Caki2 (cell line): ENCODE measurements around the gene RNF130. TPM values are rescaled to one million over a fixed set of nuclear protein-coding genes. Genes with fewer than 3 reads are reported as not detected.
A peak's percentile ranks its signal among the peaks of the same experiment; 100 is the strongest.

Experiments used
- DNase-seq: peaks from one replicate; pipeline ENCODE4 v3.0.0-alpha.2; 2015; ENCODE audit warnings: low read depth
- in situ Hi-C: cut with HindIII; loops from 2 replicates; pipeline ENCODE4 v1.10.0; 2016; ENCODE audit warnings: low sequenced_read_pairs, low pct_unique_long_range_greater_than_20kb, mixed read lengths
- total RNA-seq: library from RNA; depleted of rRNA; stranded (reverse); fragments of >200 nt; shearing (Covaris generic); gene quantifications from 2 replicates; pipeline ENCODE4 v1.2.3, GENCODE V29; 2014; ENCODE audit warnings: low replicate concordance; rRNA removed

The RNF130 gene
- total RNA-seq, 1 experiment from 2014 or later: 45.2 TPM

- DNase-seq: no peak
- in situ Hi-C loops: no loop called here
Measured at GRCh38 chr5:179918742-179919486, 152.6 kb downstream of the RNF130 start.

- in situ Hi-C loops: no loop called here
Measured at GRCh38 chr5:179916523-179916922, 155.0 kb downstream of the RNF130 start.

GRCh38 chr5:179915406-179915935 is 156.1 kb downstream of the RNF130 start:
- DNase-seq: no peak
- in situ Hi-C loops: no loop called here

More at GRCh38 chr5:179916523-179916922, 155.0 kb downstream of the RNF130 start:
- no peak for DNase-seq

- in situ Hi-C loops: no loop called here
- DNase-seq: peak; percentile 27
Measured at GRCh38 chr5:179914032-179914755, 157.4 kb downstream of the RNF130 start.

- in situ Hi-C loops: no loop called here
- DNase-seq: no peak
Measured at GRCh38 chr5:179913461-179913860, 158.1 kb downstream of the RNF130 start.

- in situ Hi-C loops: no loop called here
- no peak for DNase-seq
Measured at GRCh38 chr5:179912951-179913350, 158.6 kb downstream of the RNF130 start.

GRCh38 chr5:179912386-179912785 is 159.2 kb downstream of the RNF130 start:
- in situ Hi-C loops: no loop called here
- DNase-seq: no peak

GRCh38 chr5:179909224-179909623 is 162.3 kb downstream of the RNF130 start:
- no peak for DNase-seq
- in situ Hi-C loops: no loop called here

GRCh38 chr5:179908528-179908927 is 163.0 kb downstream of the RNF130 start:
- in situ Hi-C loops: no loop called here
- no peak for DNase-seq

- in situ Hi-C loops: no loop called here
- peak; percentile 65 for DNase-seq
Measured at GRCh38 chr5:179907556-179908324, 163.8 kb downstream of the RNF130 start, which contains the start of gene TBC1D9B. TSS of gene TBC1D9B (minus strand) at chr5:179907897. CDS start at chr5:179907821, 76 bp downstream.

GRCh38 chr5:179906795-179907555 is 164.6 kb downstream of the RNF130 start:
- in situ Hi-C loops: no loop called here

GRCh38 chr5:179906294-179906794 is 165.2 kb downstream of the RNF130 start:
- in situ Hi-C loops: no loop called here
- DNase-seq: no peak

More at GRCh38 chr5:179906795-179907555, 164.6 kb downstream of the RNF130 start:
- peak; percentile 38 for DNase-seq

- in situ Hi-C loops: no loop called here
- DNase-seq: no peak
Measured at GRCh38 chr5:179905161-179905560, 166.4 kb downstream of the RNF130 start.

Other genes starting within 250 kb of the RNF130 start
- gene MRNIP, start 212.9 kb downstream of the RNF130 start, total RNA-seq: 35.9 and 54.8 TPM in 2 replicates
- 76.3 and 87.3 TPM in 2 replicates for gene TBC1D9B, start 163.9 kb downstream of the RNF130 start, total RNA-seq
- gene RASGEF1C, start 137.5 kb upstream of the RNF130 start, total RNA-seq: 0.64 TPM in 1 of 2 replicates, not detected in the other
- gene MAPK9, start 220.3 kb upstream of the RNF130 start, total RNA-seq: 33.4 and 46.5 TPM in 2 replicates